Measurements from ENCODE around the gene POLR2C. TPM values are rescaled to one million over a fixed set of nuclear protein-coding genes. Genes with fewer than 3 reads are reported as not detected.

The POLR2C gene
- total and polyA plus RNA-seq, 9 donors = 54.9 to 96.9 (median 68.9) TPM

DNA sequence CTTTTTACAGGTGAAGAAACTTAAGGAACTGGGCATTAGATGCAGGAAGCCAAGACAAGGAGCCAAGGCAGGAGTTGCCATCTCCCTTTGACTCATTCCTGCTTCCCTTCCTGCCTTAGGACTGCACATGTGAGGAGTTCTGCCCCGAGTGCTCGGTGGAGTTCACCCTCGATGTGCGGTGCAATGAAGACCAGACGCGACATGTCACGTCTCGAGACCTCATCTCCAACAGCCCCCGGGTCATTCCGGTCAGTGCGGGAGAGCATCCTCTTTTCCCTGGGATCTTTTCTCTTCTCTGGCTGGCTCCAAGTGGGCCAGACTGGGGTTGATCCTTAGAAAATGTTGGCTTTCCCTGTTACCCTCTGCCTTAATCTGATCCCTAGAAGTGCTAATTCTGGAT is 6.6 kb downstream of the POLR2C start:
- Histone ChIP-seq H3K9me3 (no peaks in the 10 kb centered on the region), H3K36me3 (no peaks in the 10 kb centered on the region), H3K27me3 (no peaks in the 10 kb centered on the region), H3K4me1 (ENCODE audit: insufficient read depth) (peaks cover 11% of the 10 kb centered on the region), H3K27ac (no peak overlapping the region), H3K4me3 (no peak overlapping the region)
- TF ChIP-seq POLR2A (IDR thresholded peaks at IDR 0.05) (no peak), EP300 (IDR thresholded peaks at IDR 0.05) (no peak)
- TF ChIP-seq, protein P1, sequence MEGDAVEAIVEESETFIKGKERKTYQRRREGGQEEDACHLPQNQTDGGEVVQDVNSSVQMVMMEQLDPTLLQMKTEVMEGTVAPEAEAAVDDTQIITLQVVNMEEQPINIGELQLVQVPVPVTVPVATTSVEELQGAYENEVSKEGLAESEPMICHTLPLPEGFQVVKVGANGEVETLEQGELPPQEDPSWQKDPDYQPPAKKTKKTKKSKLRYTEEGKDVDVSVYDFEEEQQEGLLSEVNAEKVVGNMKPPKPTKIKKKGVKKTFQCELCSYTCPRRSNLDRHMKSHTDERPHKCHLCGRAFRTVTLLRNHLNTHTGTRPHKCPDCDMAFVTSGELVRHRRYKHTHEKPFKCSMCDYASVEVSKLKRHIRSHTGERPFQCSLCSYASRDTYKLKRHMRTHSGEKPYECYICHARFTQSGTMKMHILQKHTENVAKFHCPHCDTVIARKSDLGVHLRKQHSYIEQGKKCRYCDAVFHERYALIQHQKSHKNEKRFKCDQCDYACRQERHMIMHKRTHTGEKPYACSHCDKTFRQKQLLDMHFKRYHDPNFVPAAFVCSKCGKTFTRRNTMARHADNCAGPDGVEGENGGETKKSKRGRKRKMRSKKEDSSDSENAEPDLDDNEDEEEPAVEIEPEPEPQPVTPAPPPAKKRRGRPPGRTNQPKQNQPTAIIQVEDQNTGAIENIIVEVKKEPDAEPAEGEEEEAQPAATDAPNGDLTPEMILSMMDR (IDR thresholded peaks at IDR 0.05) = no peak
- WGBS, 3 donors = 76 to 90% (median 83%) methylated on average over 11 of the region's 11 CpGs
- intact Hi-C loops (cut with DNase I) = loop anchor here in 1 of 4 donors (10.0 kb wide), 1 partner anchor 46 kb away; no protein-coding TSS in a partner anchor
- no peak for DNase-seq

DNA sequence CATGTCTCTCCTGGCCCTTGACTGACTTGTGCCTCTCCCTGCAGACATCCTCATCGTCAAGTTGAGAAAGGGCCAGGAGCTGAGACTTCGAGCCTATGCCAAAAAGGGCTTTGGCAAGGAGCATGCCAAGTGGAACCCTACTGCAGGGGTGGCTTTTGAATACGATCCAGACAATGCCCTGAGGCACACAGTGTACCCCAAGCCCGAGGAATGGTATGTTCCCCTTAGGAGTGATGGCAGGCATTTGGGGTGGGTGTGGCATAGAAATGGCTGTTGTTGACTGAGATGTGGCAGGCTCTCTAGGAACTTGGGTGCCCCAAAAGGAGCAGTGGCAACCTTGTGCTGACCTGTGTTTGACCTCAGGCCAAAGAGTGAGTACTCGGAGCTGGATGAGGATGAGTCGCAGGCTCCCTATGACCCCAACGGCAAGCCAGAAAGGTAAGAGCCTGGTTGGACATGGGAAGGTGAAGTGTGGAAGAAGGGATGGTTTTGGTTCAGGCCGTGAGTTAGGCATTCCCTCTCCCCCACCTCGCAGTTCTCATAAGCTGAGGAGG is 7.5 kb downstream of the POLR2C start:
- DNase-seq = no peak
- 67 to 74% (median 72%) methylated on average over 9 of the region's 9 CpGs for WGBS, 3 donors
- Histone ChIP-seq H3K4me3 (no peak overlapping the region), H3K27ac (no peak overlapping the region), H3K9me3 (no peaks in the 10 kb centered on the region), H3K27me3 (no peaks in the 10 kb centered on the region), H3K4me1 (ENCODE audit: insufficient read depth) (peaks cover 8% of the 10 kb centered on the region), H3K36me3 (no peaks in the 10 kb centered on the region)
- TF ChIP-seq EP300 (IDR thresholded peaks at IDR 0.05) (no peak), POLR2A (IDR thresholded peaks at IDR 0.05) (no peak)
- TF ChIP-seq, protein P1 (IDR thresholded peaks at IDR 0.05) = no peak
- intact Hi-C loops (cut with DNase I) = loop anchor here in 1 of 4 donors (10.0 kb wide), 1 partner anchor 45 kb away; no protein-coding TSS in a partner anchor

DNA sequence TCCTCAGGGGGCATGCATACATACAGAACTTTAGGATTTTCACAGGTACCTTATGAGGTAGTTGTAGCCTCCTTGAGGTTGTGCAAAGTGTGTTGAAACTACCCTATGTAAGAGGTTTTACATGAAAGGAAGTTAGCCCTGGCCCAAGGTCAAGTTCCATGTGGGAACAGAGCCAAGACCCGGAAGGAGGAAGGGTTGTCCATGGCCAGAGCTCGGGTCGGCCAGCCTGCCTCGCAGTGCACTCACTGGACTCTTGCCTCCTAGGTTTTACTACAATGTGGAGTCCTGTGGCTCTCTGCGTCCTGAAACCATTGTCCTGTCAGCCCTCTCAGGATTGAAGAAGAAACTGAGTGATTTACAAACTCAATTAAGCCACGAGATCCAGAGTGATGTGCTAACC is 8.2 kb downstream of the POLR2C start:
- H3K9me3 ChIP-seq = no peaks in the 10 kb centered on the region
- DNase-seq = peak; percentile 76 to 87 (median 77)
- no peaks in the 10 kb centered on the region for H3K36me3 ChIP-seq
- TF ChIP-seq EP300 (IDR thresholded peaks at IDR 0.05) (no peak), POLR2A (IDR thresholded peaks at IDR 0.05) (no peak)
- TF ChIP-seq, protein P1 (IDR thresholded peaks at IDR 0.05) = no peak
- no peak overlapping the region for H3K4me3 ChIP-seq
- 9 to 14% (median 10%) methylated on average over 6 of the region's 6 CpGs for WGBS, 3 donors
- peaks cover 8% of the 10 kb centered on the region for H3K4me1 ChIP-seq (ENCODE audit: insufficient read depth)
- no peaks in the 10 kb centered on the region for H3K27me3 ChIP-seq
- no peak overlapping the region for H3K27ac ChIP-seq
- intact Hi-C loops (cut with DNase I) = no loop called here

DNA sequence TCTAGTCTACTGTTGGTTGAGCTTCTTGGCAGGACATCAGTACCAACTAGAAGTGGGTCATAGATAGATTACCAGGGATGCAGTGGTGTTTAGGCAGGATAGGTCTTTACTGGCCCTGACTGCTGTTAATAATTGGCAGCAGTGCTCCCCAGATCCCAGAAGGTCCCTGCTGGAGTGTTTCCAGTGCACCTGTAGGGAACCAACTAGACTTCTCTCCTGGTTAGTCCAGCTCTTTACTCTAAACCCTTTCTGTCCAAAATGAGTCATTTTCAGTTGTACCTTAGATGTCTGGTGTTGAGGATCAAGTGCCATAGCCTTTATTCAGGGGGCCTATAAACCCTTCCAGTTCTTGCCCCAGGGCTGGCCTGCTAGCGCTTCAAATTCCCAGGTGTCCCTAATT is 8.7 kb downstream of the POLR2C start:
- no peak for TF ChIP-seq POLR2A (IDR thresholded peaks at IDR 0.05)
- no peak for TF ChIP-seq EP300 (IDR thresholded peaks at IDR 0.05)
- TF ChIP-seq, protein P1 (IDR thresholded peaks at IDR 0.05) = no peak
- no peaks in the 10 kb centered on the region for H3K36me3 ChIP-seq

More for the DNA sequence above, 8.7 kb downstream of the POLR2C start:
- no peak overlapping the region for H3K27ac ChIP-seq
- no peak overlapping the region for H3K4me3 ChIP-seq
- intact Hi-C loops (cut with DNase I) = no loop called here
- no peaks in the 10 kb centered on the region for H3K27me3 ChIP-seq
- WGBS, 3 donors = 91 to 95% (median 92%) methylated on average over 1 of the region's 1 CpG
- DNase-seq = no peak
- H3K9me3 ChIP-seq = no peaks in the 10 kb centered on the region
- peaks cover 8% of the 10 kb centered on the region for H3K4me1 ChIP-seq (ENCODE audit: insufficient read depth)
